RPMI7951 (cell line): ENCODE data around the gene NKPD1. TPM values are rescaled to one million over a fixed set of nuclear protein-coding genes. Genes with fewer than 3 reads are reported as not detected.

Experiments used
- DNase-seq: peaks from one replicate; pipeline ENCODE4 v3.0.0-alpha.2; 2012; ENCODE audit warnings: low read depth
- total RNA-seq: library from RNA; depleted of rRNA; stranded (reverse); fragments of >200 nt; shearing (Covaris generic); gene quantifications from 2 replicates; pipeline ENCODE4 v1.2.3, GENCODE V29; 2014; rRNA removed

The NKPD1 gene
- total RNA-seq, 1 experiment from 2014 or later, result 0.12 TPM

GRCh38 chr19:45117671-45118070, 43.1 kb downstream of the NKPD1 start:
- DNase-seq, result no peak

- no peak for DNase-seq
Measured at GRCh38 chr19:45117167-45117594, 43.6 kb downstream of the NKPD1 start.

GRCh38 chr19:45115809-45116615, 44.8 kb downstream of the NKPD1 start:
- DNase-seq, result no peak

DNA sequence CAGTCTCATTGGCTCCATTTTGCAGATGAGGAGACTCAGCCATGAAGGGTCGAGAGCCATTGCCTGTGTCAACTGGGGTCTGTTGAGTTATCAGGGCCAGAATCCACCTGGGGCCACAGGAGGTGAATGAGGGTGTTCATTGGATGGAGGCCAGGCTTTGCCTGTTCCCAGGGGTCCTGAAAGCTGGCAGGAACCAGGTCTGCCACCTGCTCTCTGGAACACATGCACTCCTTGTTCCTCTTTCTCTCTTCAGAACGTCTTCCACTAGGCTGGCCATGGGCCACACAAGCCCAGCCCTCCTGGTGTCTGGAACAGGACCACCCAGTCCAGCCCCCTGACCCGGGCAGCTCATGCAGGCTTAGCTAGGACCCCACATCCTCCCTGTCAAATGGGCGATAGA, 46.7 kb downstream of the NKPD1 start:
- DNase-seq, result no peak

GRCh38 chr19:45113628-45114027, 47.2 kb downstream of the NKPD1 start:
- no peak for DNase-seq

- DNase-seq, result no peak
Measured at GRCh38 chr19:45112111-45112827, 48.5 kb downstream of the NKPD1 start.

Other genes starting within 250 kb of the NKPD1 start
- gene APOC1, start 246.4 kb downstream of the NKPD1 start, total RNA-seq, result 1.3 and 1.8 TPM in 2 replicates
- gene APOC4, start 218.7 kb downstream of the NKPD1 start, total RNA-seq, result not detected in 2 replicates
- gene APOC2, start 214.9 kb downstream of the NKPD1 start, total RNA-seq, result not detected in 2 replicates
- 35.0 and 52.5 TPM in 2 replicates for gene CLPTM1, start 205.6 kb downstream of the NKPD1 start, total RNA-seq
- 7.2 and 9.9 TPM in 2 replicates for gene RELB, start 159.5 kb downstream of the NKPD1 start, total RNA-seq
- gene CLASRP, start 121.9 kb downstream of the NKPD1 start, total RNA-seq, result 11.5 and 12.1 TPM in 2 replicates
- gene ZNF296, start 84.5 kb downstream of the NKPD1 start, total RNA-seq, result 0.48 and 0.59 TPM in 2 replicates
- 55.1 and 62.7 TPM in 2 replicates for gene GEMIN7, start 81.7 kb downstream of the NKPD1 start, total RNA-seq
- 17.2 and 30.5 TPM in 2 replicates for gene PPP1R37, start 67.8 kb downstream of the NKPD1 start, total RNA-seq
- 6.5 and 8.4 TPM in 2 replicates for gene TRAPPC6A, start 17.3 kb upstream of the NKPD1 start, total RNA-seq
- gene BLOC1S3, start 17.8 kb upstream of the NKPD1 start, total RNA-seq, result 4.0 and 6.4 TPM in 2 replicates
- not detected in 2 replicates for gene EXOC3L2, start 84.4 kb upstream of the NKPD1 start, total RNA-seq
- 6.6 and 7.3 TPM in 2 replicates for gene MARK4, start 90.3 kb upstream of the NKPD1 start, total RNA-seq
- gene CKM, start 161.9 kb upstream of the NKPD1 start, total RNA-seq, result 0.20 and 0.24 TPM in 2 replicates
- gene KLC3, start 179.8 kb upstream of the NKPD1 start, total RNA-seq, result 0.36 and 1.2 TPM in 2 replicates
- gene ERCC2, start 209.6 kb upstream of the NKPD1 start, total RNA-seq, result 15.7 and 17.4 TPM in 2 replicates
- 4.5 and 5.3 TPM in 2 replicates for gene PPP1R13L, start 244.1 kb upstream of the NKPD1 start, total RNA-seq
- 6.2 and 9.0 TPM in 2 replicates for gene POLR1G, start 245.7 kb upstream of the NKPD1 start, total RNA-seq